Forelimb muscle (tissue), 1 donor: ENCODE measurements around the gene KIZ. TPM values are rescaled to one million over a fixed set of nuclear protein-coding genes. Genes with fewer than 3 reads are reported as not detected.
"Not testable (repeated sequence)": the region's sequence is repeated elsewhere in the genome, so short reads cannot be mapped to it uniquely, and the experiment has no call there.

ENCODE experiments used
- DNase-seq: peaks from one replicate; pipeline ENCODE4 v3.0.0-alpha.2; 2013; ENCODE audit warnings: low read depth
- polyA plus RNA-seq: library from polyadenylated mRNA; unstranded; fragments of 120-200 nt; gene quantifications from one replicate; pipeline ENCODE4 v1.2.1, GENCODE V29; 2013; ENCODE audit not compliant: insufficient read length

KIZ gene
- polyA plus RNA-seq, 1 donor, result 17.0 TPM

DNA sequence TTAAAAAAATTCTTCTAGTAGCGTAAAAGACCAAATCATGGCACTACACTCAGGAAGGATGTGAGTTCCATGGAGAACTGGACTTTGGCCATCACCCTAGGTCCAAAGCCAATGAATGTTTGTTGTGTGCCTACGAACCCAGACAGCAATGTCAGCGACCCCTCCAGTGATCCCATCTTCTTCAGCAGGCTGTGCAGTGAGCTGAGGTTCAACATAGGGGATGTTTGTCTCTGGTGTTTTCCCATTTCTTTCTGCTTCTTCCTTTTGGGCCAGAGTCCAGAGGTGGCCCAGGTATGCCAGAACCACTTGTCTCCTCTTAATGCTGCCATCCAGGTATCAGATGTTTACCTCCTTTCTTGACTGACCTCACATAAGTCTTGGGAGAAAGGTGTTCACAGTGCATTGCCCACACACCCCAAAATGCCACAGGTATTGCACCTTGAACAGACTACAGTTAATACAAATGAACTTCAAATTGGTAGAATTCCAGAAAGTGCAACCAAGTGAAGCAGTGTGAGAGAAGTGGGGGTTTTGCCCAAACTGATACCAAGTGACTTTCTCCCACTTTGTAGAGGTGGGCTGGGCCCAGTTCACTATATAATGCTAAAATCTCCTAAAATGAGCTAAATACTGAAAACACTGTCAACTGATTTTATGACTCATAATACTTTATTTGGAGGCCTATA lies 14.1 kb downstream of the KIZ start:
- DNase-seq, result no peak

DNA sequence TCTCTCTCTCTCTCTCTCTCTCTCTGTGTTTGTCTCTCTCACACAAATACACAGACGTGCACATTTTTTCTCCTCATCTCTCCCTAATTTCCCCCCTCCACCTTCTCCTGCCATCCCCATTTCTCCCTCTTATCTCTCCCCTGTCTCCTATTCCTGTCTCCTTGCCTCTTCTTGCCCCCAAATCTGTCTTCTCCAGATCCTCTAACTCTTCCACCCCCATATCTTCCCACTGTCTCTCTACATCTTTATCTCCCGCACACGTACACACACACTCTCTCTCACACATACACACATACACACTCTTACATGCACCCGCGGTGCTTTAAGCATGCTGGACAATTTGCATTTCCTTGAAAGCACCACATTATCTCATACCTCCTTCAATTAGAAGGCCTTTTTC lies 15.9 kb downstream of the KIZ start:
- DNase-seq, result no peak

- no peak for DNase-seq
These were observed 17.5 kb downstream of the KIZ start for GRCh38 chr20:21143194-21143890.

DNA sequence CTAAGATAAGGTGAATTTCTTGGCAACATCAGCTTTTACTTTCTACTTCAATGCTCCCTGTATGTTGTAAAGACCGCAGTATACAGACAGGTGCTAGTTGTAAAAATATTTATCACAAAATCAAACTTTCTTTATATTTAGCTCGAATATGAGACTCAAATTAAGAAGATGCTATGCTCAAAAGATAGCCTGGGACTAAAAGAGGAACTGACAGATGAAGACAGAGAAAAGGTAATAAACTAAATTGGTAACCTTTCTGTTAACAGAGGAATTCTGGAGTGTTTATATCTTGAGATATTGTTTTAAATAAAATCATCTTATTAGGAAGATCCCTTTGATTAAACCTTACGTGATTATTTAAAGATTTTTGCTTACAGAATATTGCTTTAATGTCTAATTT lies 19.5 kb downstream of the KIZ start:
- no peak for DNase-seq

DNA sequence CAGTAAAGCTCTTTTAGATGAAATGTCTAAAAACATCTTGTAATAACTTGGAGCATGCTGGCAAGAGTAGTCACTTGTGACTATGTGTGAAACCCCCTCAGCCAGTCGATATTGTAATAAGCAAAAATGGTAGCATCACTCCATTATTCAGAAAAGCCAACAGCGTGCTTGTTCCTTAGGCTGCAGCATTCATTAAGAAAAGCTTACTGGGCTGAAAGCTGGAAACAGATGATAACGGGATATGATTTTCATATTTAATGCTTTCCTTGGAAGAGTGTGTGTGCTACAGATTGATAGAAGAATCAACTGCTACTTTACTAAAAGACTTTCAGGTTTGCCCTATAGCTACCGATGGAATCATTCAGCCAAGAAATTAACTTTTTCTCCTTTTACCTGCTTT lies 20.3 kb downstream of the KIZ start:
- no peak for DNase-seq

DNA sequence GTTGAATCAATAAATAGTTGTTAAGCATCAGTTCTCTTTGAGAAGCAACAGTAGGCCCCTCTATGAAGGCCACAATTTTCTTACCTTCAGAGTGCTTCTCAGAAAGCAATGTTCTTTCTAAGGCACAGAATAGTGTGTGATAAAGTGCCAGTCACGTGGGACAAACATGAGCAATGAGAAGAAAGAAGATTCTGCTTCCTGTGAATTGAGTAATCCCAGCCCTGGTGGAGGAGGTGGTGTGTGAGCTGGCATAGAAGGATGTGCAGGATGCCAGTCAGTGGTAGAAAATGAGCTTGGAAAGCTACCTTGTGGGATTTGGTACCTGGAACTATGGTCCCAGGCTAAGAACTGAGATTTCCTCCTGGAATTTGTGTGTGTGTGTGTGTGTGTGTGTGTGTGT lies 21.7 kb downstream of the KIZ start:
- no peak for DNase-seq

GRCh38 chr20:21149344-21149743 lies 23.5 kb downstream of the KIZ start:
- no peak for DNase-seq

DNA sequence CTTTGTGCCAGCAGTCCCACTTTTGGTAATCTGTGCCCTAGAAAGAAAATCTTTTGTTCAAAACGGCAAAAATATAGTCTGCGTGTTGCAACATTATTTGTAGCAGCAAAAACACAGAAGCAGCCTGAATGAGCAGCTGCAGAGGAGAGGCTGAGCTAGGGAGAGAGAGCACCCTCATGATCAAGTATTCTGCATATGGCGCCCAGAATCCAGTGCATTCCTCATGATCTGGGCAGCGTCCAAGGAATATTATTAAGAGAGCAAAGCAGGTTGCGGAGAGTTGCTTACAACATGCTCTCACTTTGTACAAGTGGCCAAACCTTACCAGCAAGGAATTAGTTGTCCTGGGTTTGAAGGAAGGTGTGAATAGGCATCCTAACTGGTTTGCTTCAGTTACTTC lies 25.9 kb downstream of the KIZ start:
- no peak for DNase-seq

DNA sequence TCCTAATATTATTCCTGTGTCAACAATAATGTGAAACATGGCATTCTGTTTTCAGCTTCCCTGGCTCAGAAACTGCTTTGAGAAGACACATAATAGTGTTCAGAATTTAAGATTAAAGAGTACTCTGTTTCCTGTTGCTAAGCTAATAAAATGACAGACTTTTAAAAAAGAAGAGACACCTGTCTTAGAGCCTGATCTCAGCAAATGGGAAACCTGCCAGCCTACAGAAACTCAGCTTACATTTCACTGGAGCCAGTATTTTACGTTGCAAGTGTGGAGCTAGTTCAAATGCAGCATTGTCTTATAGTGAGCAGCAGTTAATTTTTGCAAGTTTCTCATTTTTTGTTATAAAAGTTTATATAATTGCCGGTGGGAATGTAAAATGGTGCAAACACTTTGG lies 28.8 kb downstream of the KIZ start:
- DNase-seq, result no peak

DNA sequence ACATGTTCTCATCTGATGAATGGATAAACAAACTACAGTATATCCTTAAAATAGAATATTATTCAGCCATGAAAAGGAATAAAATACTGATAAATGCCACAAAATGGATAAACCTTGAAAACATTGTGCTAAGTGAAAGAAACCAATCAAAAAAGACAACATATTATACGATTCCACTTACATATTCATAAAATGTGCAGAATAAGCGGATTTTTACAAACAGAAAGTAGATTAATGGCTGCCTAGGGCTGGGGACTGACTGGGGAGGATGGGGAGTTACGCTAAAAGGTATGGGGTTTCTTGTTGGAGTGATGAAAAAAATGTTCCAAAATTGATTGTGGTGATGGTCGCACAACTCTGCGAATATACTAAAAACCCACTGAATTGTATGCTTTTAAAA lies 29.4 kb downstream of the KIZ start:
- DNase-seq, result no peak

GRCh38 chr20:21156266-21156665 lies 30.4 kb downstream of the KIZ start:
- no peak for DNase-seq

DNA sequence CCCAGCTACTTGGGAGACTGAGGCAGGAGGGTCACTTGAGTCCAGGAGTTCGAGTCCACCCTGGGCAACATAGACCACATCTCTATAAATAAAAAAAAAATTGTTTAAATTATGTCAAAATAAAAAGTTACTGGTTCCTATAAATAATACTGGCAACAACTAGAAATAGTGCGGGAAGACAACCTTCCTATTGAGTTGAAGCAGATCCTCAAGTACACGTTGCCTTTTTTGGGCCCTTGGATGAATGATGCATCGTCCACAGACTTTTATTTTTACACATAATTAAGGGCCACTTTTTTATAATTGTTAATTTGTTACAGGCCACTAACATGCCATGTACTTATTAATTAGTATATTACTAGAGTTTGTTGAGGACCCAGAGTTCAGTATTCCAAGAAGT lies 31.1 kb downstream of the KIZ start:
- DNase-seq, result no peak

DNA sequence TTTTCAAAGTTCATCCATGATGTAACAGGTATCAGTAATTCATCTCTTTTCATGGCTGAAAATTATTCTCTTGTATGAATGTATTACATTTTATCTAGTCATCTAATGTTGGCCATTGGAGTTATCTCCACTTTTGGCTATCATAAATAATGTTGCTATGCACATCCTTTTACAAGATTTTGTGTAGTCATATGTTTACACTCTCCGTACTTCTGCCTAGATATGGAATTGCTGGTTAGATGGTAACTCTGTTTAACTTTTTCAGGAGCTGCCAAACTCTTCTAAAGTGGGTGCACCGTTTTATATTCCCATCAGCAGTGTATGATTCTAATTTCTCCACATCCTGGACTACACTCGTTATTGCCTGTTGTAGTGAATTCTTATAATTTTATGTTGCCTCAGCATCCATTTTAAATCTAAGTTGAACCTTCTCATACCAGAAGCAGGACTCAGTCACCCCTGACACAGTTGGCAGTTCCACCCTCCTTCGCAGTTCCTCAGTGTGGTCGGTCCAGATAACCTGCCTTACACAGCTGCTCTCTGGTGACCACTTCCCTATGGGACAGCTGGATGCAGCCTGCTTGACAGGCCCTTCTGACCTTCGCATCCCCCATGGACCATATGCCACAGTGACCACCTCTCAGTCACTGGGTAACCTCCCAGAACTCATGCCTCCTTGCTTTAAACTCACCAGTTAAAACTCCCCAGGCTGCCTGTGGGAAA lies 33.9 kb downstream of the KIZ start:
- DNase-seq, result no peak

GRCh38 chr20:21161926-21162325 lies 36.0 kb downstream of the KIZ start:
- DNase-seq, result no peak

- DNase-seq, result no peak
These were observed 36.7 kb downstream of the KIZ start for GRCh38 chr20:21162631-21163030.

GRCh38 chr20:21166801-21167200 lies 40.9 kb downstream of the KIZ start:
- DNase-seq, result no peak

DNA sequence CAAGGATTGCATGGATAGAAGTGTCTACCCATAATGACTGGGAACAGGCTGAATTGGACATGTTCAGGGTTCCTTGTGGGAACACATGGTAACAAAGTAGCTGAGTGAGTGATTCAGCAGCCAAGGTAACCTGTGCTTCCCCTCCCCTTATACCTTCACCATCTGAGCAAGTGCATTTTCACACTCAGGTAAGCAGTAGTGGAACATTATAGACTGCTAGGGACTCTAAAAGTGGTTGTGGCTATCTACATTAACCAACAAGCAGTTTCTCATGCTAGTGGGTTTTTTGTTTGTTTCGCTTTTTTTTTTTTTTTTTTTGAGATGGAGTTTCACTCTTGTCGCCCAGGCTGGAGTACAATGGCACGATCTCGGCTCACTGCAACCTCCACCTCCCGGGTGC lies 41.4 kb downstream of the KIZ start:
- DNase-seq, result no peak

GRCh38 chr20:21168061-21168460 lies 42.2 kb downstream of the KIZ start:
- not testable (repeated sequence) for DNase-seq

- no peak for DNase-seq
These were observed 46.7 kb downstream of the KIZ start for GRCh38 chr20:21172626-21173025.

DNA sequence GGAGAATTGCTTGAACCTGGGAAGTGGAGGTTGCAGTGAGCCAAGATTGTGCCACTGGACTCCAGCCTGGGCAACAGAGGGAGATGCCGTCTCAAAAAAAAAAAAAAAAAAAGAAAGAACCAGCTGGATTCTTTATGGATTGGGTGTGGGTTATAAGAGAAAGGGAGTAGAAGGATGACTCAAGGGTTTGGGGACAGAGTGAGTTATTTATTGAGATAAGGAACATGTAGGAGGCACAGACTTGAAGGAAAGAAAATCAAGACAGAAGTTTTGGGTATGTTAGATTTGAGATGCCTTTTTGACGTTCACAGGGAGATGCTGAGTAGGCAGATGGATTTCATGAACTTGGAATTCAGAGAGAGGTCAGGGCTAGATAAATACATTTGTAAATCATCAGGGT lies 47.6 kb downstream of the KIZ start:
- DNase-seq, result no peak

DNA sequence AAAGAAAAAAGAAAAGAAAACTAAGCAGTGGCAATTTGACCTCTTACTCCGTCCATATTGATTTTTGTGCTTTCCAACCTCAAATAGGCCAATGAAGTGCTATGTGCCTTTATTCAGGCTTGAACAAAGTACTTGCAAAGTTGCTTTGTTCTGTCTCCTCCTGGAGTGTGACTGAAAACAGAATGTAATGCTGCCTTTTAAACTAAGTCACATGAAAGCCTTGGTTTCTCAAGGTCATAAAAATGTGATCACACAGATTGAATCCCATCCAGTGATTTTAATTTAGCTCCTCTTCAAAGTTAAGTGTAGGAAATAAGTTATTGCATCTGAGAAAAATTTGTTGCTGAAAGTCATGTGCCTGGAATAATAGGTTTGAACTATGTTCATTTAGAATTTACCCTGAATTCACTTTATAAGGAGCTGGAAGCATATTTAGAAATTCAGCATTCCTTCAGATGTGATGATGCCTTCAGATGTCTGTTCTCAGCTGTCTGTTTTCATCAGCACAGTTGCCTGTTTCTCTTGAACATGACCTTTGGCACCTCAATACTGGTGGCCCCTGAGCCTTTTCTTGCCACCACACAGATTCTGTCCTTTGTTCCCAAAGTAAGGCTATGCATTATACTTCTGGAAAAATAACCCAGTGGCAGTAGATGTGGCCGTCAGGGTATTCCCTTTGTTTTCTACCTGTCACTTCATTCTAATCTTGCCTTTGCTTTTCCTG lies 48.8 kb downstream of the KIZ start:
- no peak for DNase-seq

DNA sequence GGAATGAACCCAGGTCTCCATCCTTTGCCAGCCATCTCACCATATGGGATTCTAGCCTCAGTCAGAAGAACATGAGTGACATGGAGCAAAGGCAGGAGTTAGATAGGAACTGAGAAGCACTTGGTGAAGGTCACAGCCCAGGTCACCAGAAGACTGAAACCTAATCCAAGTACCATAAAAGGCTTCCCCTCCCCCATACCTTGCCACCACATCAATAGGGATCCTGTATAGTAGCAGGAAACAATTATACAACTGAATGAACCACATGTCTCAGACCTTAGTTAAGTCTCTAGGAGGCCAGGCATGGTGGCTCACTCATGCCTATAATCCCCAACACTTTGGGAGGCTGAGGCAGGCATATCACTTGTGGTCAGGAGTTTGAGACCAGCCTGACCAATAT lies 49.6 kb downstream of the KIZ start:
- no peak for DNase-seq
